ENCODE data around the gene ACAA2. TPM values are rescaled to one million over a fixed set of nuclear protein-coding genes. Genes with fewer than 3 reads are reported as not detected.

ACAA2 gene
- total and polyA plus RNA-seq, 10 of the 15 experiments (the other 5 are each of a cell fraction or from before 2014, with no cell fraction given), result 43.1 to 134 (median 64.6) TPM

DNA sequence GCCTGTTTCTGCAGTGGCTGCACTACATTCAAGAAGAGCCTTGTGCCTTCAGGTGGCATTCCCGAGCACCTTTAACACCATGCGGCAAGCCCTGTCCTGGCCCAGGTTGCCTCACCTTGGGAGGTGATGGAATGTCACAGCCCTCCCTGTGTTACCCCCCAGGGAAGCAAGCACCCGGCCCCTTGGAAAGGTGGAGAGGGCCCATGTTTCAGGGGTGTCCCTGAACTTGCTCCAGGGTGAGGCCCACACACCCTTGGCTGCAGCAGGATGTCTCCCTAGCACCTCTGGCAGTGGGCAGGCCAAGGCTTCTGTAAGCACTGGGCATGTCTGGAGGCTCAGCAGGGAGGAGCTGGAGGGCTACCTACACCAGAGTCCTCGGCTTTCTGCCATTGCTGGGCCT lies 29.3 kb upstream of the ACAA2 start:
- in situ Hi-C loops (cut with MboI) (no loop called here), intact Hi-C loops (cut with micrococcal nuclease; ENCODE audit: unreplicated experiment) (no loop called here)
- Histone ChIP-seq H3K4me2 (ENCODE audit: control insufficient read depth, insufficient read depth) (no peak overlapping the region), H3K27me3 (replicated peaks in 1 of 2; ENCODE audit: control insufficient read depth in 2 of 2, insufficient read depth in 2 of 2, low read length in 1 of 2) (no peaks in the 10 kb centered on the region), H3K9ac (ENCODE audit: control insufficient read depth, insufficient read depth, low read length) (no peak overlapping the region), H3K4me1 (ENCODE audit: control insufficient read depth, insufficient read depth, low read length) (no peaks in the 10 kb centered on the region), H3K4me3 (no peak overlapping the region), H3K36me3 (ENCODE audit: control insufficient read depth in 2 of 2, insufficient read depth in 2 of 2, low read length in 1 of 2) (no peaks in the 10 kb centered on the region), H3K9me3 (replicated peaks; ENCODE audit: control insufficient read depth, insufficient read depth, low read length) (no peaks in the 10 kb centered on the region), H2AFZ (ENCODE audit: control insufficient read depth, low read depth, low read length) (no peak overlapping the region), H3K79me2 (ENCODE audit: control insufficient read depth, insufficient read depth, low read length) (no peaks in the 10 kb centered on the region), H4K20me1 (ENCODE audit: control insufficient read depth, insufficient read depth) (no peaks in the 10 kb centered on the region), H3K27ac (ENCODE audit: control insufficient read depth, insufficient read depth) (no peak overlapping the region)
- TF ChIP-seq, protein P1, sequence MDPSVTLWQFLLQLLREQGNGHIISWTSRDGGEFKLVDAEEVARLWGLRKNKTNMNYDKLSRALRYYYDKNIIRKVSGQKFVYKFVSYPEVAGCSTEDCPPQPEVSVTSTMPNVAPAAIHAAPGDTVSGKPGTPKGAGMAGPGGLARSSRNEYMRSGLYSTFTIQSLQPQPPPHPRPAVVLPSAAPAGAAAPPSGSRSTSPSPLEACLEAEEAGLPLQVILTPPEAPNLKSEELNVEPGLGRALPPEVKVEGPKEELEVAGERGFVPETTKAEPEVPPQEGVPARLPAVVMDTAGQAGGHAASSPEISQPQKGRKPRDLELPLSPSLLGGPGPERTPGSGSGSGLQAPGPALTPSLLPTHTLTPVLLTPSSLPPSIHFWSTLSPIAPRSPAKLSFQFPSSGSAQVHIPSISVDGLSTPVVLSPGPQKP (IDR thresholded peaks at IDR 0.05; ENCODE audit: low read depth, low read length), result no peak
- TF ChIP-seq SP1 (IDR thresholded peaks at IDR 0.05; ENCODE audit: low read depth, low read length) (no peak), STAT3 (IDR thresholded peaks at IDR 0.05; ENCODE audit: low read depth, low read length) (no peak), ZNF217 (IDR thresholded peaks at IDR 0.05) (no peak)
- RAD21 ChIA-PET (ENCODE audit: unreplicated experiment), result no interaction called here
- CTCF ChIA-PET, result no interaction called here
- DNase-seq (ENCODE audit: low read depth, low spot score) (no peak), FAIRE-seq (no peak), ATAC-seq (no peak)
- POLR2A ChIA-PET, result no interaction called here
- SMC1A ChIA-PET (ENCODE audit: uncharacterized antibody, unreplicated experiment), result interaction anchor here (0.7 to 1.3 kb wide), 2 partner anchors 11 to 108 kb away, joined by 3 read pairs; no protein-coding TSS in a partner anchor
- WGBS (ENCODE audit: insufficient coverage, insufficient replicate concordance, low lambda C conversion rate, missing lambda C conversion rate), result 48% methylated on average over 4 of the region's 4 CpGs
- no TSS peak for BruUV-seq (replicated peaks)
